GM19372 (cell line): Measurements from ENCODE around the gene INPP5A.

Source experiments
- ATAC-seq: cut with Tn5 transposase; IDR thresholded peaks from one replicate; pipeline ENCODE4 v1.9.1; 2021; ENCODE audit warnings: mild to moderate bottlenecking, low read depth, moderate library complexity; ENCODE audit not compliant: unreplicated experiment

INPP5A gene

DNA sequence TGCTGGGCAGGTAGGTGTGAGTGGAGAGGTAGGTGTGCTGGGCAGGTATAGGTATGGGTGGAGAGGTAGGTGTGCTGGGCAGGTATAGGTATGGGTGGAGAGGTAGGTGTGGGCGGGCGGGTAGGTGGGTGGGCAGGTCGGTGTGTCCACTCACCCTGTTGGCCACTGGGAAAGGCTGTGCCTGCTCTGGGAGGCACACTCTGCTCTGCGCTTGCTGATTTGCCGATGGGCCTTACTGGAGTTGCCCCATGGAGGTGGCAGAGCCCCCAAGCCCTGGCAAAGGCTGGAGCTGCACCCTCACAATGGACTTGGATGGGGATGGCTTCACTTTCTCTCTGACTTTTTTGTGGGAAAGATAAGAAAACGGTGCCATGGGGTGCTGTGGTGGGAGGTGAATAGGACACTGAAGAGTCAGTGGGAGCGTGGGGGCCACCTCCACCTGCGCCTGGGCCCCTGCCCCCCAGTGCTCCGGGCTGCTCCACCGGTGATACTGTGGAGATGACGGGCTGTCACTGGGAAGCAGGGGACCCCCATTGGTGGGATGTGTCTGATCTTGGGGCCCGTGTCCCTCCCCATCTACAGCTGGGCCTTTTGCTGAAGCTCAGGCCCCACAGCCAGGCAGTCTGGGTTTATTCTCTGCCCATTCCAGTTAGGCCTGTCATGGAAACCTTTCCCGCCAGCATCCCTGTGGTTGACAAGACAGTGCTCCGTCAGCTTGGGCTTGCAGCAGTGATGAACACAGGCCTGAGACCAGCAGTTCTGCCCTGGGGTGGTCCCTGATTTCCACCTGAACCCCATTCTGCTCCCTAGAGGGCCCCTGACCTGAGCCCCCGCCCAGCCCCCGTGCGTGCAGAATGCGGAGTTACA is 173.4 kb downstream of the INPP5A start:
- no peak for ATAC-seq

GRCh38 chr10:132711613-132712121 is 174.1 kb downstream of the INPP5A start:
- ATAC-seq = no peak

GRCh38 chr10:132712291-132712690 is 174.7 kb downstream of the INPP5A start:
- no peak for ATAC-seq

DNA sequence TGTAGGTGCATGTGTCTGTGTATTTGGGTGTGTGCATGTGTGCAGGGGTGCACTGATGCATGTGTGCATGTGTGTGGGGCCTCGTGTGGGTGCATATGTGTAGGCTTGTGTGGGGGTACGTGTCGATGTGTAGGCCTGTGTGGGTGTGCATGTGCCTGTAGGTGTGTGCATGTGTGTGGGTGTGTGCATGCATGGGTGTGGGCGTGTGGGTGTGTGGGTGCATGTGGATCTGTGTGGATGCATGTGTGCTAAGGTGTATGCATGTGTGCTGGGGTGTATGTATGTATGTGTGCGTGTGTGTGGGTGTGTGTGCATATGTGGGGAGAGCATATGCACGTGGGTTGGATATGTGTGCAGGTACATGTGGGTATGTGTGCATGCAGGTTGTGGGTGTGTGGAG is 175.2 kb downstream of the INPP5A start:
- ATAC-seq = no peak

GRCh38 chr10:132713421-132714095 is 176.0 kb downstream of the INPP5A start:
- no peak for ATAC-seq

DNA sequence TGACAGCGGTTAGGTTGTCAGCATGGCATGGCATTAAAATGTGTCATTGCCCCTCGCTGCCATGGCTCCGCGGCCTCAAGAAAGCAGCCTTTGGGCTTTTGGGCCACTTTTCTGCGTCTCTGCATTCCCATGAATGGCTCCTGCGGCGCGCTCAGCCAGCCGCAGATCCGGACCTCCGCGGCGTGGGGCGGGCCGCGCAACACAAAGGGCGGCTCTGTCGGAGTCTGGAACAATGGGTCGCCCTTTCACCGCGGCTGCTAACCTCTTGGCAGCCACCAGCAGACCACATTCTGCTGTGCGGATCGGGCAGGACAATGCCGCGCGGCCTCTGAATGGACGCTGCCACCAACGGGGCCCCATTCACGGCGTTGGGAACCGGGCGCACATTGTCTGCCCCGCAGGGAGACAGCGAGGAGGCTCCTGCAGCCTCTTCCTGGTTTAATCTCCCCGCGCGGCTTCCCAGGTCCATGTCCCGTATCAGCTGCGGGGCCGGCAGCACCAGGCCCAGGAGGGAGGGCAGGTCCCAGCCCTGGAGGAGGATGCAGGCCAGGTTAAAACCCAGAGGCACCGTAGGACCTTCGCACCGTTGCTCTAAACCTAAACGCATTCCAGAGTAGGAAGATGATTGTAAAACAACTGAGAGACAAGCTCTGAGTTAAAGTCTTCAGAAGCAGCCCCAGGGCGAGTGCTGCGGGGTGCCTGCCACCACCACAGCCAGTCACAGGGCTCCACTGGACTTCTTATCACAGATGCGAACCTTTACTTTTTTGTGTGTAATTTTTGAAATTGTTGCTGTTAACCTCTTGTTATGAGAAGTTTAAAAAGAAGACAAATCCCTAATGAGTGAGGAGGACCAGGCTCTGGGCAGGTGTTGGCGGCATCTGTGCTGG is 176.8 kb downstream of the INPP5A start:
- no peak for ATAC-seq

DNA sequence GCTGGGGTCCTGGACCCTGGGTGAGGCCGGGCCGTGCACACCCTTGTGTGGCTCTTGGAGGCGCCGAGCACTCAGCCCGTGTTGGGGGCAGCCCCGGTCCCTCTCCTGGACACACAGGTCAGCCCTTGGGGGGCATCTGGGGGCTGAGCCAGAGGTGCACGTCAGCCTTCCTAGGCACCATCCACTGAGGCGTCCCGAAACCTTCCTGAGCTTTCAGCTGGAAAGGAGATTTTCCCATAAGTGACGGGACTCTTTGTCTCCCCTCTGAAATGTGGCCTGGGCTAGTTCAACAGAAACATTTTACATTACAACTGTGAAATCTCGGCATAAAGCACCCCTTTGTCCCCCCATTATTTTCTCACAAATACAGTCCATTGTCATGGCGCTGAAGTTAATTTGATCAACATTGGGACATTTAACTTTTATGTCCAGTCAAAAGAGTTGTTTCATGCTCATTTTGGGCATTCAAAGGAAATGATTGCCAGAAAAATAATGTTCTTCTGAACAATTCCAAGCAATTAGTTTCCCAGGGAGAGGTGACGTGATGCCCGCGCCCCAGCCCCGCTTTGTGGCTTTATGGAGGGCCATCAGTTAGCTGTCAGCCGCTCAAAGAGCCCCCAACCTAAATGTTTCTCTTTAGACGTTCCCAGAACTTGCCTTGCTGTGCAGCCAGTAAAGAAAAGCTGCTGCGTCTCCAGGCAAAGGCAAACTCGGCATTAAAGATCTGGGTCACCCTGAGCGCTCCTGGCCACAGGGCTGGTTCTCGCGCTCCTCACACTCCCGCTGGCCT is 177.6 kb downstream of the INPP5A start:
- ATAC-seq = no peak

- ATAC-seq = no peak
These were observed 178.4 kb downstream of the INPP5A start for GRCh38 chr10:132715776-132716680.

DNA sequence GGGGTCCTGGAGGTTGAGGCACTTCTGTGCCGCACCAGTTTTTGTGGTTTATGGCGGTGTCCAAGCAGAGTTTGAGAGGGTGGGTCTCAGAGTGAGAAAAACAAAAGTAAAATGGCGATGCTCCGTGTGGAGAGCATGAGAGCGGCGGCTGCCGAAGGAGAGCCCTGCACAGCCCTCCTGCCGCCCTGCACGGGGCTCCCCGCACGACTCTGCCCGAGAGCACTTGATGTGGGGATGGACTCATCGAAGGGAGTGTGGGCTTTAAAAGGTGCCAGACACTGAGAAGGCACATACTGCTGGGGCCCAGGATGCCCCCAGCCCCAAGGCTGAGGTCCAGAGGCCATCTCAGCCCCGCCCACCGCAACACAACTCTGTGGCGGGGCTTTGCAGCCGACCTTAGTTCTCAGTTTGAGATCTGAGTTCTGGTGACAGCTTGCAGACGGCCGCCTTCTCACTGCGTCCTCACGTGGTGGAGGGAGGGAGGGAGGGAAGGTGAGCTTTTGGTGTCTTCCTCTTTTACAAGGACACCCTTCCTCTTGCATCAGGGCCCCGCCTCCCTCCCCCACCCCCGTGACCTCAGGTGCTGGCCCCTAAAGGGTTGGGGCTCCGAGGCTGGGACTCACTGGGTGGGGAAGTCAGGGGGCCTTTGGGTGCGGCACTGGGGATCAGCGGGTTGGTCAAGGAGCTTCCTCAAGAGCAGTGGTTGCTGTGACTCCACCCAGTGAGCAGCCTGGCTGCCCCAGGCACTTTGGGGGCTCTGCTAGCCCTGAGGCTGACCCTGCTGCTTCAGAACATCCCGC is 179.3 kb downstream of the INPP5A start:
- ATAC-seq = no peak

- no peak for ATAC-seq
These were observed 184.1 kb downstream of the INPP5A start for GRCh38 chr10:132721725-132722124.

GRCh38 chr10:132722394-132723329 is 185.1 kb downstream of the INPP5A start:
- no peak for ATAC-seq

DNA sequence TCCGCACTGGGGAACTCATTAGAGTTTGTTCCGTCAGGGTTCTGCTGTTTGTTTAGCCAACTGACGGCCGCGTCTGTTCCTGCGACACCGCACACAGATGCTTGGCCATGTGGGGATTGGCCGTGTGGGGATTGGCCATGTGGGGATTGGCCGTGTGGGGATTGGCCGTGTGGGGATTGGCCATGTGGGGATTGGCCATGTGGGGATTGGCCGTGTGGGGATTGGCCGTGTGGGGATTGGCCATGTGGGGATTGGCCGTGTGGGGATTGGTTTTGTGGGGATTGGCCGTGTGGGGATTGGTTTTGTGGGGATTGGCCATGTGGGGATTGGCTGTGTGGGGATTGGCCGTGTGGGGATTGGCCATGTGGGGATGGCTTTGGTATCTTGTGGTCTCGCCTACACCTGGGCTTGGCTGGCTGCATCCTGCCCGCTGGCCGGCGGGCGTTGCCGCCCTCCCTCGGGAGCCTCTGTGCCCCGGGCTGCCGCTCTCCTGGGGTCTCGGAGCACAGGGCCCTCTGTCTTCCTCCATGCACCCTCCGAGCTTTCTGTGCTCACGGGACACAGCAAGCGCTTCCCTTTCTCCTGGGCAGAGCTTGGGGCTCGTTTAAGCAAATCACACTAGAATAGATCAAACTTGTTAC is 185.9 kb downstream of the INPP5A start:
- ATAC-seq = no peak

- no peak for ATAC-seq
These were observed 186.9 kb downstream of the INPP5A start for GRCh38 chr10:132724446-132724845.

DNA sequence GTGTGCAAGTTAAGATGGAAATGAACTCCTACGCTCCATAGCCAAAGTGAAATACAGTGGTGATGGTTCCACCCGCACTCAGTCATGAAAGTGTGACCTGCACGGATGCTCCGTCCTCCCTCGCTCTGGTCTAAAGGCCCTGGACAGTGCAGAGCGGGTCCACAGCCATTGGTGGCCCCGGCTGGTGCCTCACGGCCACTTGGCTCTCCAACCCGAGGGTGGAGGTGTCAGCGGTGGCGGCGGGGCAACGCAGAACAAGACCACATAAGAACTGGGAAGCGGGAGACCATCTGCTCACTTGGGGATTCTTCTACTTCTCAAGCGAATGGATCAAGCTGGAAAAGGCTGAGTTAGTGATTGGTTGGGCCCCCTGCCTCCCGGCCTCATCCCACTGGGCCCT is 187.6 kb downstream of the INPP5A start:
- no peak for ATAC-seq

- no peak for ATAC-seq
These were observed 188.6 kb downstream of the INPP5A start for GRCh38 chr10:132726194-132726593.

- no peak for ATAC-seq
These were observed 189.4 kb downstream of the INPP5A start for GRCh38 chr10:132726951-132727350.

- ATAC-seq = no peak
These were observed 189.8 kb downstream of the INPP5A start for GRCh38 chr10:132727411-132727810.
